Liver (tissue), 3 donors: Measurements from ENCODE around the gene HOATZ.

ENCODE experiments used
- EGR1 ChIP-seq, 2 donors: IDR thresholded peaks; 2 replicates each; pipeline ENCODE4 v1.6.1; 2016 to 2018; ENCODE audit warnings: antibody characterized with exemption in 2 of 2, low read depth in 2 of 2
- GABPA ChIP-seq, 2 donors: IDR thresholded peaks in 1 of 2; conservative IDR thresholded peaks in 1 of 2; 2 replicates each; pipeline ENCODE4 v1.6.1; 2016; ENCODE audit warnings: antibody characterized with exemption in 2 of 2, mild to moderate bottlenecking in 1 of 2, moderate library complexity in 1 of 2
- HNF4A ChIP-seq, 2 donors: conservative IDR thresholded peaks; 2 replicates each; pipeline ENCODE4 v1.6.1; 2016; ENCODE audit warnings: antibody characterized with exemption in 2 of 2, mild to moderate bottlenecking in 2 of 2
- JUND ChIP-seq, 2 donors: IDR thresholded peaks; 2 replicates each; pipeline ENCODE4 v1.6.1; 2016; ENCODE audit warnings: antibody characterized with exemption in 2 of 2
- RAD21 ChIP-seq, 2 donors: IDR thresholded peaks; 2 replicates each; pipeline ENCODE4 v1.6.1; 2016; ENCODE audit warnings: antibody characterized with exemption in 2 of 2, mild to moderate bottlenecking in 2 of 2
- SP1 ChIP-seq: IDR thresholded peaks from 2 replicates; pipeline ENCODE4 v1.6.1; 2018; ENCODE audit warnings: antibody characterized with exemption, mild to moderate bottlenecking
- TAF1 ChIP-seq: conservative IDR thresholded peaks from 2 replicates; pipeline ENCODE4 v1.6.1; 2016; ENCODE audit warnings: antibody characterized with exemption, mild to moderate bottlenecking
- YY1 ChIP-seq: IDR thresholded peaks from 2 replicates; pipeline ENCODE4 v1.6.1; 2016; ENCODE audit warnings: antibody characterized with exemption, mild to moderate bottlenecking
- TF ChIP-seq, protein P1 (sequence below): fragments of 150-350 bp; IDR thresholded peaks from 2 replicates; pipeline ENCODE4 v1.5.1; 2017; ENCODE audit warnings: improper control_type of control experiment, low read depth, low read length; ENCODE audit not compliant: missing input control
- TF ChIP-seq, protein P2 (sequence below): IDR thresholded peaks from 2 replicates; pipeline ENCODE4 v1.6.1; 2016; ENCODE audit warnings: antibody characterized with exemption, mild to moderate bottlenecking
- TF ChIP-seq, protein P3 (sequence below): IDR thresholded peaks from 2 replicates; pipeline ENCODE4 v1.6.1; 2016; ENCODE audit warnings: antibody characterized with exemption
- TF ChIP-seq, protein P4 (sequence below): IDR thresholded peaks from 2 replicates; pipeline ENCODE4 v1.6.1; 2016; ENCODE audit warnings: antibody characterized with exemption
- donor health status: healthy.
- donor health status: healthy.

DNA sequence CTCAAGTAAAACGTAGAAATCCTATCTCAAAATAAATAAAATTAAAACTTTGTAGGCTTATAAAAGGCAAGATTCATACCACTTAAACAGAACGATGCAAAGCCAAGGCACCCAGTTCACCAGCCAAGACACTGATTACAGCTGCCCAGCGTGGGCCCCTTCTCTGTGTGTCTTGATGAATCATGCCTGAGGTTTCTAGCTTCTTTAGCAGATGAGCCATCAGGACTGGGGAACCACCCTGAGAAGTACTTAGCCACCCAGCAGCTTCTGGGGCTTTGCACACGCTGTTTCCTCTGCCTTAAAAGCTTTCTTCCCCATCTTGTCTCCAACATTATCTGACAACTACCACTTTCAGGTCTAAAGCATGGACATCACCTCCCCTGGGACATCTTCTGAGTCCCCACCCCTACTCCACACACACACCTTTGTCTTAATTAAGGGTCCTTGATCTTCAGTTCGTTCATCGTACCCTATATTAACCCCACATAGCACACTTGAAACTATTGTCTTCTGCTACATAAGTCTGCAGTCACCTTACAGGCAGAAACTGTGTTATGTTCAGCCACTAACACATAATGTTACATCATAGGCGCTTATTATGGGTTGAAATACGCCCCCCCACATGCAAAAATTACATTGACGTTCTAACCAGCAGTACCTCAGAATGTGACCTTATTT is 17.2 kb downstream of the HOATZ start:
- no peak for TF ChIP-seq HNF4A (conservative IDR thresholded peaks at IDR 0.05)
- TF ChIP-seq, protein P1, sequence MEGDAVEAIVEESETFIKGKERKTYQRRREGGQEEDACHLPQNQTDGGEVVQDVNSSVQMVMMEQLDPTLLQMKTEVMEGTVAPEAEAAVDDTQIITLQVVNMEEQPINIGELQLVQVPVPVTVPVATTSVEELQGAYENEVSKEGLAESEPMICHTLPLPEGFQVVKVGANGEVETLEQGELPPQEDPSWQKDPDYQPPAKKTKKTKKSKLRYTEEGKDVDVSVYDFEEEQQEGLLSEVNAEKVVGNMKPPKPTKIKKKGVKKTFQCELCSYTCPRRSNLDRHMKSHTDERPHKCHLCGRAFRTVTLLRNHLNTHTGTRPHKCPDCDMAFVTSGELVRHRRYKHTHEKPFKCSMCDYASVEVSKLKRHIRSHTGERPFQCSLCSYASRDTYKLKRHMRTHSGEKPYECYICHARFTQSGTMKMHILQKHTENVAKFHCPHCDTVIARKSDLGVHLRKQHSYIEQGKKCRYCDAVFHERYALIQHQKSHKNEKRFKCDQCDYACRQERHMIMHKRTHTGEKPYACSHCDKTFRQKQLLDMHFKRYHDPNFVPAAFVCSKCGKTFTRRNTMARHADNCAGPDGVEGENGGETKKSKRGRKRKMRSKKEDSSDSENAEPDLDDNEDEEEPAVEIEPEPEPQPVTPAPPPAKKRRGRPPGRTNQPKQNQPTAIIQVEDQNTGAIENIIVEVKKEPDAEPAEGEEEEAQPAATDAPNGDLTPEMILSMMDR, result no peak
- TF ChIP-seq, protein P2, sequence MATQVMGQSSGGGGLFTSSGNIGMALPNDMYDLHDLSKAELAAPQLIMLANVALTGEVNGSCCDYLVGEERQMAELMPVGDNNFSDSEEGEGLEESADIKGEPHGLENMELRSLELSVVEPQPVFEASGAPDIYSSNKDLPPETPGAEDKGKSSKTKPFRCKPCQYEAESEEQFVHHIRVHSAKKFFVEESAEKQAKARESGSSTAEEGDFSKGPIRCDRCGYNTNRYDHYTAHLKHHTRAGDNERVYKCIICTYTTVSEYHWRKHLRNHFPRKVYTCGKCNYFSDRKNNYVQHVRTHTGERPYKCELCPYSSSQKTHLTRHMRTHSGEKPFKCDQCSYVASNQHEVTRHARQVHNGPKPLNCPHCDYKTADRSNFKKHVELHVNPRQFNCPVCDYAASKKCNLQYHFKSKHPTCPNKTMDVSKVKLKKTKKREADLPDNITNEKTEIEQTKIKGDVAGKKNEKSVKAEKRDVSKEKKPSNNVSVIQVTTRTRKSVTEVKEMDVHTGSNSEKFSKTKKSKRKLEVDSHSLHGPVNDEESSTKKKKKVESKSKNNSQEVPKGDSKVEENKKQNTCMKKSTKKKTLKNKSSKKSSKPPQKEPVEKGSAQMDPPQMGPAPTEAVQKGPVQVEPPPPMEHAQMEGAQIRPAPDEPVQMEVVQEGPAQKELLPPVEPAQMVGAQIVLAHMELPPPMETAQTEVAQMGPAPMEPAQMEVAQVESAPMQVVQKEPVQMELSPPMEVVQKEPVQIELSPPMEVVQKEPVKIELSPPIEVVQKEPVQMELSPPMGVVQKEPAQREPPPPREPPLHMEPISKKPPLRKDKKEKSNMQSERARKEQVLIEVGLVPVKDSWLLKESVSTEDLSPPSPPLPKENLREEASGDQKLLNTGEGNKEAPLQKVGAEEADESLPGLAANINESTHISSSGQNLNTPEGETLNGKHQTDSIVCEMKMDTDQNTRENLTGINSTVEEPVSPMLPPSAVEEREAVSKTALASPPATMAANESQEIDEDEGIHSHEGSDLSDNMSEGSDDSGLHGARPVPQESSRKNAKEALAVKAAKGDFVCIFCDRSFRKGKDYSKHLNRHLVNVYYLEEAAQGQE, result no peak
- TF ChIP-seq TAF1, result no peak
- TF ChIP-seq, protein P3, sequence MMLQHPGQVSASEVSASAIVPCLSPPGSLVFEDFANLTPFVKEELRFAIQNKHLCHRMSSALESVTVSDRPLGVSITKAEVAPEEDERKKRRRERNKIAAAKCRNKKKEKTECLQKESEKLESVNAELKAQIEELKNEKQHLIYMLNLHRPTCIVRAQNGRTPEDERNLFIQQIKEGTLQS, result no peak
- TF ChIP-seq YY1, result no peak
- no peak for TF ChIP-seq RAD21 (IDR thresholded peaks at IDR 0.05)
- no peak for TF ChIP-seq EGR1 (IDR thresholded peaks at IDR 0.05; ENCODE audit: low read depth in 2 of 2)
- no peak for TF ChIP-seq JUND (IDR thresholded peaks at IDR 0.05)
- TF ChIP-seq, protein P4, sequence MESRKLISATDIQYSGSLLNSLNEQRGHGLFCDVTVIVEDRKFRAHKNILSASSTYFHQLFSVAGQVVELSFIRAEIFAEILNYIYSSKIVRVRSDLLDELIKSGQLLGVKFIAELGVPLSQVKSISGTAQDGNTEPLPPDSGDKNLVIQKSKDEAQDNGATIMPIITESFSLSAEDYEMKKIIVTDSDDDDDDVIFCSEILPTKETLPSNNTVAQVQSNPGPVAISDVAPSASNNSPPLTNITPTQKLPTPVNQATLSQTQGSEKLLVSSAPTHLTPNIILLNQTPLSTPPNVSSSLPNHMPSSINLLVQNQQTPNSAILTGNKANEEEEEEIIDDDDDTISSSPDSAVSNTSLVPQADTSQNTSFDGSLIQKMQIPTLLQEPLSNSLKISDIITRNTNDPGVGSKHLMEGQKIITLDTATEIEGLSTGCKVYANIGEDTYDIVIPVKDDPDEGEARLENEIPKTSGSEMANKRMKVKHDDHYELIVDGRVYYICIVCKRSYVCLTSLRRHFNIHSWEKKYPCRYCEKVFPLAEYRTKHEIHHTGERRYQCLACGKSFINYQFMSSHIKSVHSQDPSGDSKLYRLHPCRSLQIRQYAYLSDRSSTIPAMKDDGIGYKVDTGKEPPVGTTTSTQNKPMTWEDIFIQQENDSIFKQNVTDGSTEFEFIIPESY, result no peak
- TF ChIP-seq GABPA (IDR thresholded peaks at IDR 0.05 in 1 of 2, conservative IDR thresholded peaks at IDR 0.05 in 1 of 2), result no peak
- no peak for TF ChIP-seq SP1
